Measurements from ENCODE around the gene NDEL1.

GRCh38 chr17:8455665-8456209, 20.1 kb downstream of the NDEL1 start:
- TF ChIP-seq CTCF (IDR thresholded peaks at IDR 0.05; ENCODE audit: low read length) (no peak), EZH2 (IDR thresholded peaks at IDR 0.05; ENCODE audit: borderline replicate concordance, low read length) (no peak)
